Mesothelial cell of epicardium (in vitro differentiated cells): Measurements from ENCODE around the gene SLC9A3. TPM values are rescaled to one million over a fixed set of nuclear protein-coding genes. Genes with fewer than 3 reads are reported as not detected.

Experiments
- DNase-seq, 2 experiments: peaks; one replicate each; pipeline ENCODE4 v3.0.0; 2021; ENCODE audit warnings: low spot score in 2 of 2; ENCODE audit not compliant: unreplicated experiment in 2 of 2
- H3K27ac Mint-ChIP-seq: 2 replicates; pipeline ENCODE4 v1.8.0; 2021; ENCODE audit warnings: mixed read lengths
- H3K27me3 Mint-ChIP-seq: 2 replicates; pipeline ENCODE4 v1.8.0; 2021; ENCODE audit warnings: low read depth, mixed read lengths
- H3K36me3 Mint-ChIP-seq: 2 replicates; pipeline ENCODE4 v1.8.0; 2021; ENCODE audit warnings: mixed read lengths
- H3K4me1 Mint-ChIP-seq: 2 replicates; pipeline ENCODE4 v1.8.0; 2021; ENCODE audit warnings: mixed read lengths
- H3K4me3 Mint-ChIP-seq: 2 replicates; pipeline ENCODE4 v1.8.0; 2021; ENCODE audit warnings: mild to moderate bottlenecking, moderate library complexity, mixed read lengths
- H3K9me3 Mint-ChIP-seq: 2 replicates; pipeline ENCODE4 v1.8.0; 2021; ENCODE audit warnings: mixed read lengths
- CTCF ChIP-seq: fragments of 200-600 bp; sonication (generic); IDR thresholded peaks from one replicate; pipeline ENCODE4 v1.5.0; 2021; ENCODE audit warnings: antibody characterized with exemption; ENCODE audit not compliant: unreplicated experiment
- total RNA-seq: library from RNA; stranded (reverse); gene quantifications from 3 replicates; pipeline ENCODE4 v1.2.1, GENCODE V29; 2021

Gene SLC9A3
- total RNA-seq, 1 donor from 2014 or later = 2.3 TPM

GRCh38 chr5:442335-443238, 81.7 kb downstream of the SLC9A3 start, which contains the start of gene EXOC3:
Gene EXOC3 (plus strand): TSS chr5:443176. CDS start chr5:446206, 3,030 bp downstream.
- H3K9me3 Mint-ChIP-seq = no peaks in the 10 kb centered on the region
- H3K36me3 Mint-ChIP-seq = peaks cover 10% of the 10 kb centered on the region
- H3K27me3 Mint-ChIP-seq = no peaks in the 10 kb centered on the region
- TF ChIP-seq CTCF = no peak
- H3K4me1 Mint-ChIP-seq = peaks cover 20% of the 10 kb centered on the region
- H3K27ac Mint-ChIP-seq = peak within 1 kb of the TSS; percentile 97
- DNase-seq = peak; percentile 72 to 80
- H3K4me3 Mint-ChIP-seq = peak within 1 kb of the TSS; percentile 99

GRCh38 chr5:441996-442334, 82.3 kb downstream of the SLC9A3 start:
- DNase-seq = peak in 1 of 2 experiments; percentile 19
- TF ChIP-seq CTCF = no peak
- peaks cover 5% of the 10 kb centered on the region for H3K36me3 Mint-ChIP-seq
- peak overlapping the region; percentile 97 for H3K27ac Mint-ChIP-seq
- peaks cover 20% of the 10 kb centered on the region for H3K4me1 Mint-ChIP-seq
- H3K9me3 Mint-ChIP-seq = no peaks in the 10 kb centered on the region
- H3K4me3 Mint-ChIP-seq = peak overlapping the region; percentile 99
- no peaks in the 10 kb centered on the region for H3K27me3 Mint-ChIP-seq

- H3K36me3 Mint-ChIP-seq = no peaks in the 10 kb centered on the region
- peaks cover 20% of the 10 kb centered on the region for H3K4me1 Mint-ChIP-seq
- H3K9me3 Mint-ChIP-seq = no peaks in the 10 kb centered on the region
- DNase-seq = no peak
- H3K4me3 Mint-ChIP-seq = peak overlapping the region; percentile 28
- no peak for TF ChIP-seq CTCF
- H3K27me3 Mint-ChIP-seq = no peaks in the 10 kb centered on the region
- no peak overlapping the region for H3K27ac Mint-ChIP-seq
Measured at GRCh38 chr5:440401-441201, 83.6 kb downstream of the SLC9A3 start.

DNA sequence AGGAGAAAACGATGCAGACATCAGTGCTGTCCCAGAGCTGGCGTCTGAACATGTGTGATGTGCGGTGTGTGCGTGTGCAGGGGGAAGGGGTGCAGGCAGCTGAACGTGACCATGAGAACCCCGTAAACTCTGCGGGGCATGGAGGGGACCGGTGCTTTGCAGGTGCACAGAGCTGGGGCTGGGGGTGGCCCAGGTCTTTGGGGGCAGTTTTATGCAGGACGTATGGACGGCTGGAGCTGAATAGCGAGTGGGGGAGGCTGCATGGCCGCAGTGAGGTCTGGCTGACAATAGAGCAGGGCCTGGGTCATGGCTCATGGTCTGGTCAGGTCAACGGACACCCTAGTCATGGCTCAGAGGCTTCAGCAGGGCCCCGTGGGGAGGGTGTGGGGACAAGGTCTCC, 84.6 kb downstream of the SLC9A3 start:
- Mint-ChIP-seq H3K36me3 (no peaks in the 10 kb centered on the region), H3K9me3 (no peaks in the 10 kb centered on the region), H3K27ac (no peak overlapping the region), H3K4me3 (no peak overlapping the region), H3K27me3 (peaks cover 3% of the 10 kb centered on the region), H3K4me1 (peaks cover 16% of the 10 kb centered on the region)
- DNase-seq = no peak
- TF ChIP-seq CTCF = no peak

DNA sequence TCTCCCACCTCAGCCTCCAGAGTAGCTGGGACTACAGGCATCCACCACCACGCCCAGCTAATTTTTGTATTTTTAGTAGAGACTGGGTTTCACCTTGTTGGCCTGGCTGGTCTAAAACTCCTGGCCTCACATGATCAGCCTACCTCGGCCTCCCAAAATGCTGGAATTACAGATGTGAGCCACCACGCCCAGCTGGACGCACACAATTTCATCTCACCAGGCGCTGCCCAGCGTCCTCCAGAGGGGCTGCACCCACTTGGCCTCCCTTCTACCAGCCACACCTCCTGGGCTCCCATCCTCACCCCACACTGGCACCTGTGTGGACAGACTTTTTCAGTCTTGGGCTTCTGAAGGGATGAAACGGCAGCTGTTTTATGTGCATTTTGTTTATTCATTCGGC, 85.1 kb downstream of the SLC9A3 start:
- TF ChIP-seq CTCF = no peak
- DNase-seq = no peak
- Mint-ChIP-seq H3K27me3 (peaks cover 3% of the 10 kb centered on the region), H3K36me3 (no peaks in the 10 kb centered on the region), H3K9me3 (no peaks in the 10 kb centered on the region), H3K4me1 (peaks cover 12% of the 10 kb centered on the region), H3K4me3 (no peak overlapping the region), H3K27ac (no peak overlapping the region)
